ENCODE measurements around the gene MAGEF1.

The MAGEF1 gene

GRCh38 chr3:184713521-184713920 is 1.7 kb upstream of the MAGEF1 start:
- Histone ChIP-seq H3K9ac (ENCODE audit: low read depth, low read length) (no peak overlapping the region), H3K36me3 (ENCODE audit: insufficient read depth, low read depth, low read length) (peaks cover 12% of the 10 kb centered on the region), H3K27me3 (ENCODE audit: insufficient read depth, low read length) (no peaks in the 10 kb centered on the region), H3K9me3 (ENCODE audit: insufficient read depth, low read depth, low read length) (no peaks in the 10 kb centered on the region), H3K4me1 (ENCODE audit: insufficient read depth, low read length) (peaks cover 26% of the 10 kb centered on the region; the same call in 1 of the 2 replicates), H3K4me3 (ENCODE audit: low read length) (no peak overlapping the region), H3K27ac (ENCODE audit: low read length) (no peak overlapping the region)

GRCh38 chr3:184713040-184713355 is 1.1 kb upstream of the MAGEF1 start:
- H3K36me3 ChIP-seq (ENCODE audit: insufficient read depth, low read depth, low read length): peaks cover 16% of the 10 kb centered on the region
- no peaks in the 10 kb centered on the region for H3K9me3 ChIP-seq (ENCODE audit: insufficient read depth, low read depth, low read length)
- no peaks in the 10 kb centered on the region for H3K27me3 ChIP-seq (ENCODE audit: insufficient read depth, low read length)
- H3K4me1 ChIP-seq (ENCODE audit: insufficient read depth, low read length): peaks cover 26% of the 10 kb centered on the region; the same call in 1 of the 2 replicates
- no peak overlapping the region for H3K27ac ChIP-seq (ENCODE audit: low read length)
- H3K9ac ChIP-seq (ENCODE audit: low read depth, low read length): no peak overlapping the region
- H3K4me3 ChIP-seq (ENCODE audit: low read length): no peak overlapping the region

- Histone ChIP-seq H3K27me3 (ENCODE audit: insufficient read depth, low read length) (no peaks in the 10 kb centered on the region), H3K27ac (ENCODE audit: low read length) (peak overlapping the region; percentile 59), H3K9me3 (ENCODE audit: insufficient read depth, low read depth, low read length) (no peaks in the 10 kb centered on the region), H3K9ac (ENCODE audit: low read depth, low read length) (peak overlapping the region; percentile 84; the same call in 1 of the 2 replicates), H3K4me1 (ENCODE audit: insufficient read depth, low read length) (peaks cover 23% of the 10 kb centered on the region; the same call in 1 of the 2 replicates), H3K4me3 (ENCODE audit: low read length) (peak overlapping the region; percentile 100), H3K36me3 (ENCODE audit: insufficient read depth, low read depth, low read length) (peaks cover 22% of the 10 kb centered on the region)
These were observed 580 bp upstream of the MAGEF1 start for GRCh38 chr3:184712248-184713039.

GRCh38 chr3:184710870-184711492 is 883 bp downstream of the MAGEF1 start:
- H3K36me3 ChIP-seq (ENCODE audit: insufficient read depth, low read depth, low read length): peaks cover 24% of the 10 kb centered on the region
- peak overlapping the region; percentile 93 for H3K27ac ChIP-seq (ENCODE audit: low read length)
- H3K4me3 ChIP-seq (ENCODE audit: low read length): peak overlapping the region; percentile 100
- no peaks in the 10 kb centered on the region for H3K9me3 ChIP-seq (ENCODE audit: insufficient read depth, low read depth, low read length)
- H3K9ac ChIP-seq (ENCODE audit: low read depth, low read length): peak overlapping the region; percentile 99
- no peaks in the 10 kb centered on the region for H3K27me3 ChIP-seq (ENCODE audit: insufficient read depth, low read length)
- H3K4me1 ChIP-seq (ENCODE audit: insufficient read depth, low read length): peaks cover 9% of the 10 kb centered on the region; the same call in 1 of the 2 replicates

GRCh38 chr3:184703657-184704056 is 8.2 kb downstream of the MAGEF1 start:
- Histone ChIP-seq H3K27me3 (ENCODE audit: insufficient read depth, low read length) (no peaks in the 10 kb centered on the region), H3K4me1 (ENCODE audit: insufficient read depth, low read length) (no peaks in the 10 kb centered on the region), H3K9ac (ENCODE audit: low read depth, low read length) (no peak overlapping the region), H3K27ac (ENCODE audit: low read length) (no peak overlapping the region), H3K9me3 (ENCODE audit: insufficient read depth, low read depth, low read length) (no peaks in the 10 kb centered on the region), H3K36me3 (ENCODE audit: insufficient read depth, low read depth, low read length) (peaks cover 12% of the 10 kb centered on the region), H3K4me3 (ENCODE audit: low read length) (no peak overlapping the region)

GRCh38 chr3:184700759-184701158 is 11.1 kb downstream of the MAGEF1 start:
- Histone ChIP-seq H3K4me1 (ENCODE audit: insufficient read depth, low read length) (no peaks in the 10 kb centered on the region; the same call in 1 of the 2 replicates), H3K36me3 (ENCODE audit: insufficient read depth, low read depth, low read length) (no peaks in the 10 kb centered on the region), H3K27ac (ENCODE audit: low read length) (no peak overlapping the region), H3K4me3 (ENCODE audit: low read length) (no peak overlapping the region), H3K27me3 (ENCODE audit: insufficient read depth, low read length) (no peaks in the 10 kb centered on the region), H3K9me3 (ENCODE audit: insufficient read depth, low read depth, low read length) (no peaks in the 10 kb centered on the region), H3K9ac (ENCODE audit: low read depth, low read length) (no peak overlapping the region)

GRCh38 chr3:184697845-184698244 is 14.0 kb downstream of the MAGEF1 start:
- no peak overlapping the region for H3K9ac ChIP-seq (ENCODE audit: low read depth, low read length)
- H3K27me3 ChIP-seq (ENCODE audit: insufficient read depth, low read length): no peaks in the 10 kb centered on the region
- H3K4me3 ChIP-seq (ENCODE audit: low read length): no peak overlapping the region

GRCh38 chr3:184696697-184697096 is 15.2 kb downstream of the MAGEF1 start:
- Histone ChIP-seq H3K27ac (ENCODE audit: low read length) (no peak overlapping the region), H3K9me3 (ENCODE audit: insufficient read depth, low read depth, low read length) (no peaks in the 10 kb centered on the region), H3K4me3 (ENCODE audit: low read length) (no peak overlapping the region), H3K27me3 (ENCODE audit: insufficient read depth, low read length) (no peaks in the 10 kb centered on the region), H3K4me1 (ENCODE audit: insufficient read depth, low read length) (peaks cover 3% of the 10 kb centered on the region; the same call in 1 of the 2 replicates), H3K36me3 (ENCODE audit: insufficient read depth, low read depth, low read length) (no peaks in the 10 kb centered on the region), H3K9ac (ENCODE audit: low read depth, low read length) (no peak overlapping the region)

More at GRCh38 chr3:184697845-184698244, 14.0 kb downstream of the MAGEF1 start:
- Histone ChIP-seq H3K36me3 (ENCODE audit: insufficient read depth, low read depth, low read length) (no peaks in the 10 kb centered on the region), H3K27ac (ENCODE audit: low read length) (no peak overlapping the region), H3K9me3 (ENCODE audit: insufficient read depth, low read depth, low read length) (no peaks in the 10 kb centered on the region), H3K4me1 (ENCODE audit: insufficient read depth, low read length) (no peaks in the 10 kb centered on the region; the same call in 1 of the 2 replicates)

GRCh38 chr3:184694716-184695115 is 17.1 kb downstream of the MAGEF1 start:
- Histone ChIP-seq H3K9ac (ENCODE audit: low read depth, low read length) (no peak overlapping the region), H3K27me3 (ENCODE audit: insufficient read depth, low read length) (no peaks in the 10 kb centered on the region), H3K4me1 (ENCODE audit: insufficient read depth, low read length) (peaks cover 3% of the 10 kb centered on the region; the same call in 1 of the 2 replicates), H3K9me3 (ENCODE audit: insufficient read depth, low read depth, low read length) (no peaks in the 10 kb centered on the region), H3K4me3 (ENCODE audit: low read length) (no peak overlapping the region), H3K27ac (ENCODE audit: low read length) (no peak overlapping the region), H3K36me3 (ENCODE audit: insufficient read depth, low read depth, low read length) (no peaks in the 10 kb centered on the region)

GRCh38 chr3:184694133-184694665 is 17.7 kb downstream of the MAGEF1 start:
- H3K9me3 ChIP-seq (ENCODE audit: insufficient read depth, low read depth, low read length): no peaks in the 10 kb centered on the region
- no peak overlapping the region for H3K27ac ChIP-seq (ENCODE audit: low read length)
- H3K9ac ChIP-seq (ENCODE audit: low read depth, low read length): no peak overlapping the region
- H3K4me1 ChIP-seq (ENCODE audit: insufficient read depth, low read length): peaks cover 3% of the 10 kb centered on the region; the same call in 1 of the 2 replicates
- no peaks in the 10 kb centered on the region for H3K36me3 ChIP-seq (ENCODE audit: insufficient read depth, low read depth, low read length)
- H3K4me3 ChIP-seq (ENCODE audit: low read length): no peak overlapping the region
- no peaks in the 10 kb centered on the region for H3K27me3 ChIP-seq (ENCODE audit: insufficient read depth, low read length)

GRCh38 chr3:184693011-184693975 is 18.6 kb downstream of the MAGEF1 start:
- Histone ChIP-seq H3K27me3 (ENCODE audit: insufficient read depth, low read length) (no peaks in the 10 kb centered on the region), H3K27ac (ENCODE audit: low read length) (no peak overlapping the region), H3K9ac (ENCODE audit: low read depth, low read length) (0 out of 2 replicates have a peak overlapping the region, but pooled peaks have one; percentile 32), H3K4me1 (ENCODE audit: insufficient read depth, low read length) (peaks cover 3% of the 10 kb centered on the region), H3K36me3 (ENCODE audit: insufficient read depth, low read depth, low read length) (no peaks in the 10 kb centered on the region), H3K4me3 (ENCODE audit: low read length) (no peak overlapping the region), H3K9me3 (ENCODE audit: insufficient read depth, low read depth, low read length) (no peaks in the 10 kb centered on the region)
